ENCODE results near the gene ARMC3. TPM values are rescaled to one million over a fixed set of nuclear protein-coding genes. Genes with fewer than 3 reads are reported as not detected.

Gene ARMC3
- total RNA-seq, 2 experiments from 2014 or later, result not detected

DNA sequence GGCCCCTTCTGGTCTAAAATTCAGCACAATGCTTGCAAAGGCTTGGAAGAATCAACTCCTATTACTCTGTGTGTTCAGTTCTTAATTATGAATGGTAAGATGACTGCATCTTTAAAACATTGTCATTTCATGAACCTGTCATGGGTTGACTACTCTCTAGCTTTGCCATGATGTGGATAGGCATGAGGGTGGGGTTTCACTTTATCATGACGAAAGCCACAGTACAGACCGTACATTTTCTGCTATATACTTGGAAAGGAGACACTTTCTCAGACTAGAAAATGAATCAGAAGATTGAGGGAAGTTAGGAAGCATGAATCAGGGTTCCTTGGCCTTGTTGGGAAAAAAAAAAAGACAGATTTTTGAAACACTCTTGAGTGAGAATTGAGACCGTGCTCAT, 147.8 kb downstream of the ARMC3 start:
- Histone ChIP-seq H3K9me3 (ENCODE audit: low read length) (no peaks in the 10 kb centered on the region), H3K9me2 (ENCODE audit: insufficient read depth, low read length) (no peaks in the 10 kb centered on the region), H4K20me1 (ENCODE audit: insufficient read depth, low read length) (no peaks in the 10 kb centered on the region), H3K4me3 (ENCODE audit: low read depth, low read length, poor library complexity, severe bottlenecking) (no peak overlapping the region), H3K4me1 (ENCODE audit: insufficient read depth, low read length, poor library complexity, severe bottlenecking) (no peaks in the 10 kb centered on the region), H3K4me2 (ENCODE audit: low read length) (no peak overlapping the region), H3K27ac (ENCODE audit: low read depth, low read length, poor library complexity, severe bottlenecking) (no peak overlapping the region), H3K36me3 (ENCODE audit: insufficient read depth, low read length) (no peaks in the 10 kb centered on the region), H2AFZ (ENCODE audit: low read length) (no peak overlapping the region), H3K79me2 (ENCODE audit: insufficient read depth, low read depth, low read length) (no peaks in the 10 kb centered on the region)
- TF ChIP-seq CTCF (conservative IDR thresholded peaks at IDR 0.05; ENCODE audit: low read length) (no peak), EZH2phosphoT487 (IDR thresholded peaks at IDR 0.05; ENCODE audit: borderline replicate concordance, low read depth, low read length) (no peak)
- ChIA-PET POLR2A (no interaction called here), CTCF (ENCODE audit: unreplicated experiment) (no interaction called here)
- BruUV-seq (replicated peaks), result no TSS peak
- DNase-seq (ENCODE audit: low spot score), result no peak
- intact Hi-C loops (cut with micrococcal nuclease; ENCODE audit: unreplicated experiment), result no loop called here

DNA sequence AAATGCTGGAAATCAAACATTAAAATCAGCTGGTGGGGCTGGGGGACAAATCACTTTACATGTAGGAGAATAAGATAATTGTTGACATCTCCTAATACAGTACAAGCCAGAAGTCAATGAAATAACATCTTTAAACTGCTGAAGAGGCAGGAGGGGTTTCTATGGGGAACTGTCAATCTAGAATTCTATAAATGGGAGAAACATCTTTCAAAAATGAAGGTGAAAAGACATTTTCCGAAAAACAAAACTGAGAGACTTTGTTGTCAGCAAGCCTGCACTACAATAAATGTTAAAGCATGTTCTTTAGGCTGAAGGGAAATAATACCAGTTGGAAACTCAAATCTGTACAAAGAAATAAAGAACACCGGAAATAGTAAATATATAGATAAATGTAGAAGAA, 150.3 kb downstream of the ARMC3 start:
- DNase-seq (ENCODE audit: low spot score), result no peak
- no peaks in the 10 kb centered on the region for H3K4me1 ChIP-seq (ENCODE audit: insufficient read depth, low read length, poor library complexity, severe bottlenecking)
- TF ChIP-seq CTCF (conservative IDR thresholded peaks at IDR 0.05; ENCODE audit: low read length) (no peak), EZH2phosphoT487 (IDR thresholded peaks at IDR 0.05; ENCODE audit: borderline replicate concordance, low read depth, low read length) (no peak)
- no peak overlapping the region for H3K27ac ChIP-seq (ENCODE audit: low read depth, low read length, poor library complexity, severe bottlenecking)
- ChIA-PET POLR2A (no interaction called here), CTCF (ENCODE audit: unreplicated experiment) (no interaction called here)
- H3K36me3 ChIP-seq (ENCODE audit: insufficient read depth, low read length), result no peaks in the 10 kb centered on the region
- no peaks in the 10 kb centered on the region for H3K9me3 ChIP-seq (ENCODE audit: low read length)
- no peak overlapping the region for H2AFZ ChIP-seq (ENCODE audit: low read length)
- intact Hi-C loops (cut with micrococcal nuclease; ENCODE audit: unreplicated experiment), result no loop called here
- no peaks in the 10 kb centered on the region for H4K20me1 ChIP-seq (ENCODE audit: insufficient read depth, low read length)
- no peaks in the 10 kb centered on the region for H3K9me2 ChIP-seq (ENCODE audit: insufficient read depth, low read length)
- H3K4me3 ChIP-seq (ENCODE audit: low read depth, low read length, poor library complexity, severe bottlenecking), result no peak overlapping the region
- H3K79me2 ChIP-seq (ENCODE audit: insufficient read depth, low read depth, low read length), result no peaks in the 10 kb centered on the region
- H3K4me2 ChIP-seq (ENCODE audit: low read length), result no peak overlapping the region
- no TSS peak for BruUV-seq (replicated peaks)

- Histone ChIP-seq H3K36me3 (ENCODE audit: insufficient read depth, low read length) (no peaks in the 10 kb centered on the region), H3K4me2 (ENCODE audit: low read length) (no peak overlapping the region), H4K20me1 (ENCODE audit: insufficient read depth, low read length) (no peaks in the 10 kb centered on the region), H3K4me1 (ENCODE audit: insufficient read depth, low read length, poor library complexity, severe bottlenecking) (no peaks in the 10 kb centered on the region), H3K4me3 (ENCODE audit: low read depth, low read length, poor library complexity, severe bottlenecking) (no peak overlapping the region), H3K9me3 (ENCODE audit: low read length) (no peaks in the 10 kb centered on the region), H2AFZ (ENCODE audit: low read length) (no peak overlapping the region), H3K9me2 (ENCODE audit: insufficient read depth, low read length) (no peaks in the 10 kb centered on the region), H3K79me2 (ENCODE audit: insufficient read depth, low read depth, low read length) (no peaks in the 10 kb centered on the region), H3K27ac (ENCODE audit: low read depth, low read length, poor library complexity, severe bottlenecking) (no peak overlapping the region)
- ChIA-PET CTCF (ENCODE audit: unreplicated experiment) (no interaction called here), POLR2A (no interaction called here)
- intact Hi-C loops (cut with micrococcal nuclease; ENCODE audit: unreplicated experiment), result no loop called here
- no peak for TF ChIP-seq EZH2phosphoT487 (IDR thresholded peaks at IDR 0.05; ENCODE audit: borderline replicate concordance, low read depth, low read length)
- no peak for TF ChIP-seq CTCF (conservative IDR thresholded peaks at IDR 0.05; ENCODE audit: low read length)
- no TSS peak for BruUV-seq (replicated peaks)
- DNase-seq (ENCODE audit: low spot score), result no peak
Measured at GRCh38 chr10:23079700-23080099, 151.8 kb downstream of the ARMC3 start.

Measured in OCI-LY7 (cell line).